Stomach (tissue), 4 donors: ENCODE results near the gene CD164L2.

Experiments
- CTCF ChIP-seq, 7 experiments: fragments of 450-650 bp in 4 of 7; fragments of 200-600 bp in 3 of 7; sonication (generic) in 3 of 7; IDR thresholded peaks; one replicate each; pipeline ENCODE4 v1.5.1; 2016 to 2019; ENCODE audit warnings: antibody characterized with exemption in 7 of 7, control low read depth in 2 of 7, mild to moderate bottlenecking in 1 of 7
- POLR2AphosphoS5 ChIP-seq, 3 donors: sonication (generic); formaldehyde crosslinking; IDR thresholded peaks; one replicate each; pipeline ENCODE4 v1.6.1; 2016; ENCODE audit warnings: antibody characterized with exemption in 3 of 3

- TF ChIP-seq CTCF (IDR thresholded peaks at IDR 0.05) (no peak), POLR2AphosphoS5 (IDR thresholded peaks at IDR 0.05) (no peak)
These were observed 51.2 kb downstream of the CD164L2 start for GRCh38 chr1:27331922-27332321.
